NOMO-1 treated with dmso at 0.1 percent for 144 hours (cell line): ENCODE data around the gene DNAJC13.

Experiments
- DNase-seq: peaks from one replicate; lab custom pipeline; 2025; ENCODE audit not compliant: unreplicated experiment; lab: John Stamatoyannopoulos, UW

Gene DNAJC13

DNA sequence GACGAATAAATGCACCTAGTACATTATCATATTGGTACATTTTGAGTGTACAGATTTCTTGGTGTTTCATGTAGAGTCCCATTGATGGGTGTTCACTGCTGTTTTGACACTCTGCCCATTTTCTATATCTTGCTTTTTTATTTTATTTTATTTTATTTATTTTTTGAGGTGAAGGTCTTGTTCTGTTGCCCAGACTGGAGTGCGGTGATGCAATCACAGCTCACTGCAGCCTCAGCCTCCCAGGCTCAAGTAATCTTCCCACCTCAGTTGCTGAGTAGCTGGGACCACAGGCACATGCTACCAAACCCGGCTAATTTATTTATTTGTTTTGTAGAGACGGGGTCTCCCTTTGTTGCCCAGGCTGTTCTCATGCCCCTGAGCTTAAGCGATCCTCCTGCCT, 44.2 kb downstream of the DNAJC13 start:
- no peak for DNase-seq

- no peak for DNase-seq
Observed at GRCh38 chr3:132464066-132464465, 46.8 kb downstream of the DNAJC13 start.

- DNase-seq = no peak
Observed at GRCh38 chr3:132469326-132469725, 52.0 kb downstream of the DNAJC13 start.

DNA sequence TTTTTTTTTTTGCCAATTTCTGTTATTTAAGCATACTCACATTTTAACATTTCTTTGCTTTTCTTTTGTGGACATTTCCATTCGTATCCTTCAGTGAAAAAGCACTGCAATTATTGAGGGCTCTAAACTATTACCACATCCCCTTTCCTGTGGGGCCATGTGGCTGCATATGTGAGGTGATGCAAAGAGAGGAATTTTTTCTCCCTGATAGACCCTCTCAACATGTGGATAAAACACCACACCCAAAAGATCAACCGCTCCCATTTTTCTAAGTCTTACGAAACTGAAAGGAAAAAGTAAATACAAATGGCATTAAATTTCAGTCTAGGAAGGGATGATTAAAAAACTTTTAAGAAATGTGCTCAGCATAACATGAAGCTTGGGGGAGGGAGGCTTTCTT, 68.8 kb downstream of the DNAJC13 start:
- DNase-seq = peak; percentile 28

DNA sequence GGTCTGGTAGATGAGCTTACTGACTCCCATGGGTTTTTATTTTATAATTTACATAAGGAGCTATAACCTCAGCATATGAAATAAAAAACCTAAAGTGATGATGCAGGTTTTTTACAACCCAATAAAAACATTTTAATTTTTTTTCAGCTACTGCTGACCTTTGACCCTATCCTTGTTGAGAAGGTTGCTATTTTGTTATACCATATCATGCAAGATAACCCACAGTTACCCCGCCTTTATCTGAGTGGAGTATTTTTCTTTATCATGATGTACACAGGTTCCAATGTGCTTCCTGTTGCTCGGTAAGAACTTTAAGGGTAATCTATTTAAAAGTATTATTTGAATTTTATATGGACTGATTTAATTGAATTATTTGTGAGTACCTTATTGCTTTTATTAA, 70.8 kb downstream of the DNAJC13 start:
- DNase-seq = no peak

DNA sequence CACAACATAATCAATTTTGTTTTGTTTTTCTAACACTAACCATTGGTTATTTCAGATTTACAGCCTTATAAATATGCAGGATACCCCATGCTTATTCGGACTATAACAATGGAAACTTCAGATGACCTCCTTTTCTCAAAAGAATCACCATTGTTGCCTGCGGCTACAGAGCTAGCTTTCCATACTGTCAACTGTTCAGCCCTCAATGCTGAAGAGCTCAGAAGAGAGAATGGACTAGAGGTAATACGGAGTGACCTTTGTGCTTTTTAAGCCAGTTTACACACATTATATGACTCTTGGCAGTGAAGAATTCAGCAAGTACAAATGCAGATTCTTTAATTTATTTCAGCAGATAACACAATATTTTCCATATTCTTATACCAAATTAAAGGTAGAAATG, 81.8 kb downstream of the DNAJC13 start:
- no peak for DNase-seq

DNA sequence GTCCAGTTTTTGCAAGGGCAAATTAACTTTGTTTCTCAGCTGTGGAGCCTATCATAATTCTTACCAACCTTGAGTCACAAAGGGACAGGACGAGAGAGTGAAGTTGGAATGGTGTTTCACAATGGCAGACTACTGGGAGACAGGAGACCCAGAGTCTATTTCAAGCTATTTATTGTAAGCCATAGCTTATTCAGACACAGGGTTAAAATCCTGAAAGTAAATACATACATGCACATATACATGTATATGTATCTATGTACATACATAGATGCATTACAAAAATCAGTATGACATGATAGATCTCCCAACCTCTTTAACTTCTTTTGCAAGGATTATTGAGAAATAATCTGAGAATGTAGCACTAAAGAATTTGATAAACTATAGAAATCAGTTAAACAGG, 86.3 kb downstream of the DNAJC13 start:
- DNase-seq = no peak

DNA sequence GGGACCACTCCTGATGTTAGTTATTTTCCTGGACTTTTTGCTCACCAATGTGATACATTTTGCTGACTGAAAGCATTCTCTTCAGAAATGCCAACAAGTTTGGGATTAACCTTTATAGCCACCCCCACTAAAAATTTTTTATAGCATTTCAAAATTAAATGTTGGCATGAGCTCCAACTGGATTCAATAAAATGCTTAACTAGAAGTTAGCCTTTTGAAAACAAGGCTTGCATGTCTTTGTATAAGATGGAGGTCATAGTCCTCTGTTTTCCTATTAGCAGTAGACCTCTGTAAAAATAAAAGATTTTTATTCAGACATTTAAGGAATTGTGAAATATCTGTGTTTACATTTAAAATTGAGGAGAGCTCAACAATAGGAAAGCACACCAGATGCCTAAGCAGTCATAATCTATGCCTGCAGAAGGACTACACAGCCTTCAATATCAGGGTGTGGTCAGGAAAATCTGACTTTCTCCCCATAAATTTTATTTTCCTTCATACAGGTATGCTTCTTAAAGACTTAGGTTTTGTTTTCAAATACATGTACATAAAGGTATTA, 87.2 kb downstream of the DNAJC13 start:
- DNase-seq = no peak

DNA sequence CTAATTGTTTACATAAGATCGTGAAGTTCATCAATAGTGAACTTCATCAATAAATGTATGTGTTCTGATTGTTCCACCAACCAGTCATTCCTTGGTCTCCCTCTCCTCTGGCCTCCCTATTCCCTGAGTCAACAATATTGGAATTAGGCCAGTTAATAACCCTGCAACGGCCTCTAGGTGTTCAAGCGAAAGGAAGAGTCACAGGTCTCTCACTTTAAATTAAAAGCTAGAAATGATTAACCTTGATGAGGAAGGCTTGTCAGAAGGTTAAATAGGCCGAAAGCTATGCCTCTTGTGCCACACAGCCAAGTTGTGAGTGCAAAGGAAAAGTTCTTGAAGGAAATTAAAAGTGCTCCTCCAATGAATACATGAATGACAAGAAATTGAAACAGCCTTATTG, 90.4 kb downstream of the DNAJC13 start:
- no peak for DNase-seq

GRCh38 chr3:132509096-132509495, 91.8 kb downstream of the DNAJC13 start:
- no peak for DNase-seq

DNA sequence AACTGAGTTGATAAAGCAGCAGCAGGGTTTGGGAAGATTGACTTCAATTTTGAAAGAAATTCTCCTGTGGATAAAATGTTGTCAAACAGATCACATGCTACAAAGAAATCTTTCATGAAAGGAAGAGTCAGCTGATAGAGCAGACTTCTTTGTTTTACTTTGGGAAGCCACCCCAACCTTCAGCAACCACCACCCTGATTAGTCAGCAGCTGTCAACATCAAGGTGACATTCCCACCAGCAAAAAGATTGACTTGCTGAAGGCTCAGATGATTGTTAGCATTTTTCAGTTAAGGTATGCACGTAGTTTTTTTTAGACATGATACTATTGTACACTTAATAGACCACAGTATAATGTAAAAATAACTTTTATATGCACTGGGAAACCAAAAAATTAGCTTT, 92.2 kb downstream of the DNAJC13 start:
- DNase-seq = no peak

- DNase-seq = no peak
Observed at GRCh38 chr3:132513057-132513456, 95.8 kb downstream of the DNAJC13 start.

DNA sequence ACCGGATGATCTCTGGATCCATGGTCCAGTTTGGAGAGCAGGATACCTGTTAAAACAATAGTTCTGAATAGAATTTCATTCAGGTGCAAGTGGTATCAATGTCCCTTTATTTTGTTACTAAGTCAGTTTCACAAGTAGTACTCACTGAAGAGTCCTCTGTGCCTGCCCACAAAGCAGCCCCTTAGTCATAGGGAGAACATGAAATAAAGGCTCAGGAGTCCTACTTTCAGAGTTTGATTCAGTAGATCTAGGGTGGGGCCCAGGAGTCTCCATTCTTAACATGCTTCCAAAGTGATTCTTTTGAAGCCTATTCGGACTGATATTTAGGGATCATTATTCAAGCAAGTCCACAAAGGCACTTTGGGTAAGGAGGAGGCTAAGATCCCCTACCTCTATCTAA, 100.0 kb downstream of the DNAJC13 start:
- no peak for DNase-seq

GRCh38 chr3:132519914-132520313, 102.6 kb downstream of the DNAJC13 start:
- DNase-seq = no peak

- no peak for DNase-seq
Observed at GRCh38 chr3:132521901-132522300, 104.6 kb downstream of the DNAJC13 start.

- DNase-seq = no peak
Observed at GRCh38 chr3:132522353-132522752, 105.1 kb downstream of the DNAJC13 start.

DNA sequence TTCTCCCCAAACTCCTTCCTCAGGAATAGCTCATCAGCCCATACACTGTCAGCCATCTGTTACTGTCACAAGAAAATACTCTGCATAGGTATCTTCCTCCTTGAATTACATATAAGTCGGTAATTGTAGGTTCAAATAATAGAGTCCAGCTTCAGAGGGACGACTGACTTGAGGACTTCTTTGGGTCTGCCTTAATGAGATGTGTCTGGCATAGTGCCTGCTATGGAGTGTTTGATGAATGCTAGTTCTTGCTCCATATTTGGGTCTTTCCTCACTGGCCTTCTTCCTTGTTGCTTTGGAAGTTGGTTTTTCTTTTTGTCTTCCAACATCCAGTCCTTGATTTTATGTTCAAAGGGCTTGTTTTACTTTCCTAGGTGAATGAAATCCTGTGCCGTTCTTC, 113.3 kb downstream of the DNAJC13 start:
- DNase-seq = no peak

DNA sequence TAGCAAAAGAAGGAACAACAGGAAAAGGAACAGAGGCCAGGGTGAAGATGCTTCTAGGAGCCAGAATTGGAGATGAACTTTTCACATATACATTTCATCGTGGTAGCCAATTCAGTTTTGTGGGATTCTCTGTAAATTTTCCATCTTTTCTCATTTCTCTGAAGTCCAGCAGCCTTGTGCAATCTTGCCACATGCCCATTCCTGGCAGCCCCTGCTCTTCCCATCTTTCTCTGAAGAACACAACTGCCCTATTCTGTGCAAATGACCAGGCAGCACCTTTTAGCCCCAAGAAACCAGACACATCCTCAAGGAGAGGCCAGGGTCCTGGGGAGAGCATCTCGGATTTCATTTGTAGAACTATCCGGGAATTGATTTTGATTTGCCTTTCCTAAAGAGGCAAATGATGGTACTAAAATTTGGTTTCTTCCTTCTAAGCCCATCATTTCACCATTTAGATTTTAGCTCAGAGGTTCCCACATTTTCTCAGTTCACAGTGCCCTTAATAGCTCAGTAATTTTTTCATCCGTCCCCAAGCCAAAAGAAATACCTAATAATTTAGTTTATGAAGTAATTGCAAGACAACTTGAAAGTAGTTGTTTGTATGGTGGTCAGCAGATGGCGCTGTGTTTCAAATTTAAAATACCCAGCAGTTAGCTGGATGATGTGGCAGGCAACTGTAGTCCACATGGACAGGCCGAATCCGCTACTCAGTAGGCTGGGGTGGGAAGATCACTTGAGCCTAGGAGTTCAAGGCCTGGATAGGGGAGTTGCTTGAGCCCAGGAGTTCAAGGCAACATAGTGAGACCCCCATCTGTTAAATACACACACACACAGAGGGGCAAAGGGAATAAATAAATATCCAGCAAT, 118.5 kb downstream of the DNAJC13 start:
- no peak for DNase-seq

DNA sequence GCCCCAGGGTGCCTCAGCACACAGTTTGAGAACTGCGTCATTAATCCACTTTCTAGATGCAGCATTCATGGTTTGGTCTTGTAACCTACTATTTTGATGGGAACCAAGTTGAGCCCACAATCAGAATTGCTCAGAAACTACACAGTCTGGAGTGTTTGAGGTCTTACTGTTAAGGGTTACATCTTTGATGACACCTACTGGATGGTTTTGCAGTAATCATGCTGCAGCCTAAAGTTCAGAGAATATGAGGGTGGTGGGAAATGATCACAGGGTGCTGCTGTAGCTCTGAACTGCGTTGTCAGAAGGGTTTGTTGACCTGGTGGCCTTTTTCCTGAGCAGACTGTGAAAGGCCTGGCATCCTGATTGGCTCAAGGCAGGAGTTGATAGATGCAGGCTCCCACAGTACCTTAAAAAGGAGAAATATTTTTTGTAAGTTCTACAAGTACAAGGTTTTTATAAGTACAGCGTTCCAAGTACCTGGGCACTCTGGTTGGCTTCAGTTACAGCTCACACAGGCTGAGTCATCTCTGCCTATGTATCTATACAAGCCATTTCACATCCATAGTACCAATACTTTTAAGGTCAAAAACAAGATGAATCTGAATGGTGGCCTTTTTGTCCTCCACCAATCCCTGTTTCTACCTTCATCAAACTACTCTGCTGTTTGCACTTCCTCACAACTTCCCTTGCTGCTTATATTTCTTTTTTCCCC, 119.3 kb downstream of the DNAJC13 start:
- no peak for DNase-seq

DNA sequence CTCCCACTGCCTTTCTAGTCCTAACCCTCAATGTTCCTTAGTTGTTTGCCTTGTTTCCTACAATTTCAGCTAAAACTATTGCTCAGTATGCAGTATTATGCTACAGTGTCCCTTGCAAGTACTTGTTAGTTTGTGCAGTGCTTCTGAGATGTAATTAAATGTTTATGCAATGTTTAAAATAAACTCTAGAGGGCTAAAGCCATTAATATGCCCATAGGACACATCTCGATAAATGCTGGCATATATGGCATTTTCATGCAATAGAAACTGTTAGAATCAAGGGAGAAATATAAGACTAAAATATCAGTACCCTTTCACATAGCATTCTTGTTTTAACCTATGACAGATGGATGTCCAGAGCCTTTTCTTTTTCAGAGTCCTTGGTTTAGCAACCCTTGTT, 120.0 kb downstream of the DNAJC13 start:
- no peak for DNase-seq

- DNase-seq = no peak
Observed at GRCh38 chr3:132538072-132538471, 120.8 kb downstream of the DNAJC13 start.

DNA sequence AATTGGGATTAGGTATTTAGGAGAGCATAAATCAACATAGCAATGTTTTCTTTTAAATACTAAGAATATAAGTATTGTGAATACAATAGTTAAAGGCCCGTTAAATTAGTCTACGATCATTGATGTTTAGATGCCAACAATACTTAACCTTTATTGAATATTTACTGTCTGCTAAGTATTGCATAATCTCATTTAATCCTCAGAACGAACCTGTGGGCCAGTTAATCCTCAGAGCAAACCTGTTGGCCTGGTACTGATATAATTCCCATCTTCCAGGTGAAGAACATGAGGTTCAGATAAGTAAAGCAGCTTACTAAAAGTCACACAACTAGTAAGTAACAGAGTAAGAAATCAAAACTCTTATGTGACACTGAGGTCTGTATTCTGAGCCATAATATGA, 122.4 kb downstream of the DNAJC13 start:
- DNase-seq = no peak
